Measurements from ENCODE around the gene PCDH1. TPM values are rescaled to one million over a fixed set of nuclear protein-coding genes. Genes with fewer than 3 reads are reported as not detected.

The PCDH1 gene
- total RNA-seq, 4 donors from 2014 or later = 51.3 to 131 (median 67.9) TPM

DNA sequence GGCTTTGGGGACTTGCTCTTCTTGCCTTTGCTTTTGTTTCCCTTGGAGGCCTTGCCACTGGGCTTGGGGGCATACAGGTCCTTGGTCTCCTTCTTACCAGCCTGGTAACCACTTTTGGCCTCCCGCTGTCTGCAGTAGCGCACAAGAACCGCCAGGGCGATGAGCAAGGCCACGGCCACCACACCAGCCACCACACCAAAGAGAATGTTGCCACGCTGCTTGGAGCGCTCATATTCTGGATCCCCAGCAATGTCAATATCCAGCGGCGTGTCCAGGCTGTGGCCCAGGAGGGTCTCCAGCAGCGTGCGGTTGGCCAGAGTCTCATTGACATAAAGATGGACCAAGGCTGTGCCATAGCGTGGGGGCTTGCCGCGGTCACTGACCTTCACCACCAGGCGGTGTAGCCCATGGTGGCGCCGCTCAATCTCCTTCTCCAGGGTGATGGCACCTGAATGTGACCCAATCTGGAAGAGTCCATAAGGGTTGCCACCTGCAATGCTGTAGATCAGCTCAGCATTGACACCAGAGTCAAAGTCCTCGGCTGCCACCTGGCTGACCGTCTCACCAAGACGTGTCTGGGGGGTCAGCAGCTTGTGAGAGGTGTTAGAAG is 14.5 kb downstream of the PCDH1 start:
- intact Hi-C loops (cut with DNase I) = no loop called here
- Histone ChIP-seq H3K9me3 (no peaks in the 10 kb centered on the region), H3K36me3 (peaks cover 0 to 66% (median 0%) of the 10 kb centered on the region in 3 donors), H3K27me3 (no peaks in the 10 kb centered on the region), H3K4me1 (peaks cover 3 to 54% (median 7%) of the 10 kb centered on the region in 3 donors), H3K4me3 (no peak overlapping the region), H3K27ac (no peak overlapping the region)
- no peak for TF ChIP-seq POLR2A (IDR thresholded peaks at IDR 0.05)
- TF ChIP-seq, protein P1, sequence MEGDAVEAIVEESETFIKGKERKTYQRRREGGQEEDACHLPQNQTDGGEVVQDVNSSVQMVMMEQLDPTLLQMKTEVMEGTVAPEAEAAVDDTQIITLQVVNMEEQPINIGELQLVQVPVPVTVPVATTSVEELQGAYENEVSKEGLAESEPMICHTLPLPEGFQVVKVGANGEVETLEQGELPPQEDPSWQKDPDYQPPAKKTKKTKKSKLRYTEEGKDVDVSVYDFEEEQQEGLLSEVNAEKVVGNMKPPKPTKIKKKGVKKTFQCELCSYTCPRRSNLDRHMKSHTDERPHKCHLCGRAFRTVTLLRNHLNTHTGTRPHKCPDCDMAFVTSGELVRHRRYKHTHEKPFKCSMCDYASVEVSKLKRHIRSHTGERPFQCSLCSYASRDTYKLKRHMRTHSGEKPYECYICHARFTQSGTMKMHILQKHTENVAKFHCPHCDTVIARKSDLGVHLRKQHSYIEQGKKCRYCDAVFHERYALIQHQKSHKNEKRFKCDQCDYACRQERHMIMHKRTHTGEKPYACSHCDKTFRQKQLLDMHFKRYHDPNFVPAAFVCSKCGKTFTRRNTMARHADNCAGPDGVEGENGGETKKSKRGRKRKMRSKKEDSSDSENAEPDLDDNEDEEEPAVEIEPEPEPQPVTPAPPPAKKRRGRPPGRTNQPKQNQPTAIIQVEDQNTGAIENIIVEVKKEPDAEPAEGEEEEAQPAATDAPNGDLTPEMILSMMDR (IDR thresholded peaks at IDR 0.05) = no peak
- 87% methylated on average over 3 of the region's 20 CpGs; no CpG with 5 or more reads in 1 of the 2 donors for WGBS, 2 donors
- DNase-seq = no peak

DNA sequence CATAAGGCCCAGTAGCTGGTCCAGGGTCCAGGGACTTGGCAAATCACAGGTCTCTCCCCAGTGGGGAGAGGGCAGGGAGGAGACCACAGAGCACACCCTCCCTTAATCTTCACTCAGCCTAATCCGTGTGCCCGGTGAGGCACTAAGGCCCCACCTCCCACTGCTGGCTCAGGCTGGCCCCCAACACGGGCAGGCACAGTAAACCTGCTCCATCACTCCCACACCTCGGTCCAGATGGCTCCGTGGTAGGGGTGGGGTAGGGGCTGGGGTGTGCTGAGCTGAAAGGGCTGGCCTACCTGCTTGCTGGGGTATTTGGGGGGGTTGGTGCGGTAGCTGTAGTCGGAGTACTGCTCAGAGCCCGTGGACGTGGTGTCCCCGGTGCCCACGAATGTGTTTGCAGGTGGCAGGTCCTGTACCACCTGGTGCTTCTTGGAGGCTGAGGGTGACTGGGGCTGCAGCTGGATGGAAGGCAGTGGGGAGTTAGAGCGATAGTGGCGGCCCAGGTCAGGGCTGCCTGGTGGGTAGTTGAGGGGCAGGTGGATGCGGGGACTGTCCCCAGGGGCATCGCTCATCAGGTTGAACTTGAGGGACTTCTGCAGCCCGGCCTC is 15.2 kb downstream of the PCDH1 start:
- no peak overlapping the region for H3K4me3 ChIP-seq
- H3K27ac ChIP-seq = no peak overlapping the region
- intact Hi-C loops (cut with DNase I) = no loop called here
- no peaks in the 10 kb centered on the region for H3K27me3 ChIP-seq
- DNase-seq = no peak
- TF ChIP-seq, protein P1 (IDR thresholded peaks at IDR 0.05) = no peak
- TF ChIP-seq POLR2A (IDR thresholded peaks at IDR 0.05) = no peak
- H3K9me3 ChIP-seq = no peaks in the 10 kb centered on the region
- peaks cover 0 to 60% (median 0%) of the 10 kb centered on the region in 3 donors for H3K36me3 ChIP-seq
- WGBS, 2 donors = 95% methylated on average over 6 to 8 of the region's 16 CpGs
- H3K4me1 ChIP-seq = peaks cover 3 to 54% (median 7%) of the 10 kb centered on the region in 3 donors

DNA sequence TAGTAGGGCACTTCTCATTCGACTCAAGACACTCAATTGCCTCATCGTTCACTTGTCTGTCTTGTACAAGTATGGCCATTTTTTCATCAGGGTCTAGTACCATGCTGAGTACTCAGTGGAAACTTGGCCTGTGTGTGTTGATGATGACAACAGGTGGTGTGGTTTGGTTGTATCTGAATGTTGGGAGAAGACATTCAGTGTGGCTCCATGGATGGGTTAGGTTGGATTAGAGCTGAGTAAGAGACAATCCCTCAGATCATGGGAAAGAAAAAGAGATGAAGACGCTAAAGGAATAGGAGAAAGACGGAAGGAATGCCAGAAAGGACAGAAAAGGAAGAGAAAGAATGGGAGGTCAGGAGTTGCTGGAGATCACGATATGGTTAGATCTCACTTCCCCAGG is 17.0 kb downstream of the PCDH1 start:
- Histone ChIP-seq H3K36me3 (peaks cover 0 to 54% (median 0%) of the 10 kb centered on the region in 3 donors), H3K9me3 (no peaks in the 10 kb centered on the region), H3K27ac (no peak overlapping the region), H3K27me3 (no peaks in the 10 kb centered on the region), H3K4me1 (peaks cover 1 to 38% (median 7%) of the 10 kb centered on the region in 3 donors), H3K4me3 (no peak overlapping the region)
- no peak for DNase-seq
- intact Hi-C loops (cut with DNase I) = no loop called here
- no peak for TF ChIP-seq POLR2A (IDR thresholded peaks at IDR 0.05)
- TF ChIP-seq, protein P1 (IDR thresholded peaks at IDR 0.05) = no peak
- WGBS, 2 donors = 80 to 89% methylated on average over 5 of the region's 5 CpGs

DNA sequence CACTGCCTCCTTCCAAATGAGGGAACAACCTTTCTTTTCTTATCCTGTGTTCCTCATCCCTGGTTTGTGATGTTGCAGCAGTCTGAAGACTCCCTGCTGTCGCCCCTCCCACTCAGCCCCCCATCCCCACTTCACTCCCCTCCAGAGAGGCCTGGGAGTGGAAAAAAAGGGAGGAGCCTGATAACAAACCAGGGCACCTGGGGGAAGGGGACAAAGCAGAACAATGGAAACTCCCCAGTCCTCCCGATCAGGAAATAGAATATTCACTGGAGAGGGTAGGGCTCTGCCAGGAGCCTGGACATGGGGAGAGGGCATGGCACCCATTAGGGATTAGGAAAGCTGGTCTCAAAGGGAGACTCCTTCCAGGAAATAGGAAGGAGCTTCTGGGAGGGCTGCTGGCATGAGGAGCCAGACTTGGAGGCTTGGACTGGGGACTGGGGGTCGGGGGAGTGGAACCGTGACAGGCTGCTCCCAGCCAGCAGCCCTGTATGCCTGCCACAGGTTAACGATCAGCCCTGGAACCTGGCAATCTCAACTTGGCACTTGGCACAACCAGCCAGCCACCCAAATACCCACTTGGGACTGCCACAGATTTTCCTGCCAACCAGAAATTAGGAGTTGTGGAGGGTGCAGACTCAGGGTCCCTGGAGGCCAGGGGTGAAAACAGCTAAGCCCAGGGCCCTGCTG is 20.0 kb downstream of the PCDH1 start:
- 18 to 45% methylated on average over 2 to 4 of the region's 5 CpGs for WGBS, 2 donors
- Histone ChIP-seq H3K4me3 (no peak overlapping the region), H3K36me3 (peaks cover 0 to 47% (median 0%) of the 10 kb centered on the region in 3 donors), H3K4me1 (peaks cover 0 to 36% (median 0%) of the 10 kb centered on the region in 3 donors), H3K27ac (peak overlapping the region in 1 of 4 donors; percentile 17), H3K9me3 (no peaks in the 10 kb centered on the region), H3K27me3 (no peaks in the 10 kb centered on the region)
- intact Hi-C loops (cut with DNase I) = no loop called here
- DNase-seq = no peak
- no peak for TF ChIP-seq POLR2A (IDR thresholded peaks at IDR 0.05)
- TF ChIP-seq, protein P1 (IDR thresholded peaks at IDR 0.05) = no peak

DNA sequence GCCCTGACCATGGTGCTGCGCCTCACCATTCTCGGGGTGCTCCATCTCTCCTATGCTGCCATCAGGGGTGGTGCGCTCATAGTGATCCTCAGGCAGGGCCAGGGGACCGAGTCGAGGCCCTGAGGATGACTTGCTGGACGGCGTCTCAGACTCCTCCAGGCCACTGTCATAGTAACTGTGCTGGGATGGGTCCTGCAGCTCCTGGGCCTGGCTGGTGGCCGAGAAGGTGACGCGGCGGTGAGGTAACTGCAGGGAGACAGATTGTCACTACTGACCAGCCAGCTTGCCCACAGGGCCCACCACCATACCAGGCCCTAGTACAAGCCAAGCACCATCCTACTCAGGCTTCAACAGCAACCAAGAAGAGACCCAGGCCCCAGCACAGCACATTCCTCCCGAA is 21.0 kb downstream of the PCDH1 start:
- peaks cover 0 to 27% (median 0%) of the 10 kb centered on the region in 3 donors for H3K4me1 ChIP-seq
- H3K4me3 ChIP-seq = no peak overlapping the region
- WGBS, 2 donors = 90% methylated on average over 3 of the region's 12 CpGs; no CpG with 5 or more reads in 1 of the 2 donors
- intact Hi-C loops (cut with DNase I) = no loop called here
- peaks cover 0 to 46% (median 0%) of the 10 kb centered on the region in 3 donors for H3K36me3 ChIP-seq
- no peaks in the 10 kb centered on the region for H3K9me3 ChIP-seq
- no peak for DNase-seq
- no peaks in the 10 kb centered on the region for H3K27me3 ChIP-seq
- no peak for TF ChIP-seq POLR2A (IDR thresholded peaks at IDR 0.05)
- TF ChIP-seq, protein P1 (IDR thresholded peaks at IDR 0.05) = no peak
- no peak overlapping the region for H3K27ac ChIP-seq
